DMS79 (cell line): Measurements from ENCODE around the gene MAD1L1.

Experiments
- DNase-seq: peaks from one replicate; lab custom pipeline; 2025; lab: John Stamatoyannopoulos, UW

Gene MAD1L1

DNA sequence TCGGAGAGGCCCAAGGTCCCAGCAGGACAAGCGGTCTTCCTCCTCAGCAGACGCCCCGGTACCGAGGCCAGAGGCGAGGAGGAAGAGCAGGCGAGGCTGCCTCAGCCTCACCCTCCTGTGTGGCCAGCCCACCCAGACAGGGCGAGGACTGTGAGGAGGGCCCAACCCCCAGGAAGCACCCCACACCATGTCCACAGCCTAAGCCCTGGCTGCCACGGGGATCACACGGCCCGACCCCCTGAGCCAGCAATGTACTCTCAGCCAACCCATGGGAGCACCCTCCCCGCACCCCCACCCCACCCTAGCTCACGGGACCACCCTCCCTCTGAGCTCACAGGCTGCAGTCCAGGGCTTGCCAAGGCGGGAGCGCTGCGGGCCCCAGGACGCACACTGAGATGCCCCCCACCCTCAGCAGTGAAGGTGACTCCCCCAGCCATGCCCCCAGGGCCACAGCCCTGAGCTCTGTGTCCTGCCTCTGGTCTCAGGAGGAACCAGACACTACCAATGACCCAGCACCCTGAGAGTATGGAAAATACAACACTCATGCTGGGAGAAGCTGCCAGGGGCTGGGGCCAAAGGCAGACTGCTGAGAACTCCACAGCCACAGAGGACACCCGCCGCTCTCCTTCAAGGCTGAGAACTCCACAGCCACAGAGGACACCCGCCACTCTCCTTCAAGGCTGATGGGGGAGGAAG lies 93.6 kb downstream of the MAD1L1 start:
- DNase-seq = no peak

DNA sequence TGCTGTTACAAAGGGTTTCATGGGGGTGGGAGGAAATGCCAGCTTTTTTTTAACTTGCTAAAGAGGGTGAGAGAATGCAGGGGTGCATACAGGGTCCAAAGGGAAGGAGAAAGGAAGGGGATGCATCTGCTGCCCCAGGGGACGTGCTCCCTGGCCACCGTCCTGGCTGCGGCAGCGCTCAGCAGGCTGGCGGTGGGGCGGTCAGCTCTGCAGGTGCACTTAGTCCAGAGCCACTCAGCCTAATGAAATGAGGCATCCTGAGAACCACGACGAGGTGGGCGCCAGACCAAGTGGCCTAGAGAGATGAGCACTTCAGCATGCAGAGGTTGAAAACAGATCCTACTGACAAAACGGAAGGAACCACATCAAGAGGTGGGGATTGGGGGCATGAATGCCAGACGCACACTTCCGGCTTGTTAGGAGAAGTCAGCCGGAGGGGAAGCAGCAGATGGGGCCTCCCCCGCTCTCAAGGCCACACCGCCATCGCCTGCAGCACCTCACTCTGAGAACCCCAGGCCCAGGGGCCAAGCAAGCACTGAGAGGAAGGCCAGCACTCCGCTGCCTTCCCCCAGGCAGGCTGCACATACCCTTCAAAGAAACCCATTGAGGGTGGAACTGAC lies 94.5 kb downstream of the MAD1L1 start:
- peak; percentile 55 for DNase-seq

GRCh38 chr7:2134740-2135139 lies 98.0 kb downstream of the MAD1L1 start:
- no peak for DNase-seq

DNA sequence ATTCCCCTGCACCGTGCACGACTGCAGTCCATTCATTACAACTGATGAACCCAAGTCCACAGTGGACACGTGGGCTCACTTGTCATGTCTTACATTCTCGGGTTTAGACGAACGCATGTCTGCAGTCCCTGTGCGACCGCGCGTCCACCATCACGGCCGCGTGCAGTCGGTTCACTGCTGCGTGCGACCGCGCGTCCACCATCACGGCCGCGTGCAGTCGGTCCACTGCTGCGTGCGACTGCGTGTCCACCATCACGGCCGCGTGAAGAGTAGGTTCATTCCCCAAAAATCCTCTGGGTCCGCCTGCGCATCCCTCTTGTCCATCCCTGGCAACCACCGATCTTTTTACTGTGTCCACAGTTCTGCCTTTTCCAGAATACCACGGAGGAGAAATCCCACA lies 100.5 kb downstream of the MAD1L1 start:
- DNase-seq = no peak

DNA sequence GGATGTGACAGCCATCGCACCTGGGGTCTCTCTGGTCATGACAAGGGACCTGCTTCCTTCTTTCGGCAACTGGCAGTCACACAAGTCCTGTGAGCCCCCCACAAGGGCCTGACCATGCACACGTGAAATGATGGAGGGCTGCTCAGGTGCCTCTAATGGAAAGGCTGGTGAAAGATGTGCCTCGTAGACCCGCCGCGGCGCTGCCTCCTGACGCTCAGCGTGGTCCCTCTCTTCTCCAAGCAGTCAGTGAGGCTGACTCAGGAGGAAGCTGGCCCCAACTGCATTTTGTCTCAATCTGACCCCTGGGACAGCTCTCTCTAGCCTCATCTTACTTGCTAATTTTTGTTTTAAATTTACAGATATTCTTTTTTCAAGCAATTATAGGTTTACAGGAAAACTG lies 100.9 kb downstream of the MAD1L1 start:
- no peak for DNase-seq

DNA sequence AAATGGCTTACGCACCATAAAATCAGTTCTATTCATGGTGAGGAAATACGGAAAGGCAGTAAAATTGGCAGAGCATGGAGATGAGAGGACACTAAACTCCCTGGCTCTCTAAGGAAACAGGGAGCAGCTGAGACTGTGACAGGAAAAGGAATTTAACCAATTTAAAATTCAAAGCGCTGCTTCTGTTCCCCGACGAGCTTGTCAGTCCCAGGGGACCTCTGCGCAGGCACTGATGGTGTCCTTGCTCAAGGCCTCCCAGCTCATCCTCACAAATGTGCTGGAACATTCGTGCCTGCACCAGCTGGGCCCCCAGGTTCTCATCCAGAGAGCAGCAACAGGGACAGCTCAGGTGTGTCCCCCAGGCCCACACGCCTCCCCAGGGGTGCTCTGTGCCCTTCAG lies 101.4 kb downstream of the MAD1L1 start:
- no peak for DNase-seq

- no peak for DNase-seq
Observed at GRCh38 chr7:2130096-2130375, 102.7 kb downstream of the MAD1L1 start.

DNA sequence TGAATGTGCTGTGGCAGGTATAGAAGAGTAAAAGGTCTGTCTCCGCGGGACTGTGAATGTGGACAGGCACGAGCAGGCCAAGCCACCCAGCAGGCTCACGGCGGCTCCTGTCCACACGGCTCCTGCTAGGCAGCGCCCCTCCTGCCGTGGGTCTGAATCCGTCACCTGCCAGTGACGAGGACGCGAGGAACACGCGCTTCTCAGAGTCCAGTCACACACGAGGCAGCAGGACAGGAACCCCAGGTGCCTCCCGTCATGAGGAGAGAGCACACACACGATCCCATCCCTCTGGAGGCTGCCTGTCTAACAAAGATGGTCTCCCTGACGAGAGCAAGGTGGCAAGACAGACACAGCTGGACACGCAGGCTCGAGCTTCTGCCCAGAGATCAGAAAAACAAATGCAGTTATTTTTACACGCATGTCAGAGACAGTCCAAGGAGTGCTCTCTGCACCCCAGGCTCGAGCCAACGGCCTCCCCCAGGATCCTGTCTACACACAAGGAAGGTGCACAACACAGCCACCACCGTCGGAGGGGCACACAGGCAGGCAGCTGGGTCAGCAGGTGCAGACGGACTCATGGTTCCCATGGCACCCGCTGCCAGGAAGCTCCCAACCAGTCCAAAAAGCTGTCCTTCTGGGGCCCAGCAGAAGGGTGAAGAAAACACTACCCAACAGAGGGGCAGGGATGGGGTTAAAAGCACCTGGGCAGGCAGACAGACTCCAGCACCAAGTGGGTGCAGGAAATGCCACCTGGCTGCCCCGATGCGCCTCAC lies 103.2 kb downstream of the MAD1L1 start:
- peak; percentile 59 for DNase-seq

- DNase-seq = no peak
Observed at GRCh38 chr7:2128601-2129322, 104.0 kb downstream of the MAD1L1 start.

DNA sequence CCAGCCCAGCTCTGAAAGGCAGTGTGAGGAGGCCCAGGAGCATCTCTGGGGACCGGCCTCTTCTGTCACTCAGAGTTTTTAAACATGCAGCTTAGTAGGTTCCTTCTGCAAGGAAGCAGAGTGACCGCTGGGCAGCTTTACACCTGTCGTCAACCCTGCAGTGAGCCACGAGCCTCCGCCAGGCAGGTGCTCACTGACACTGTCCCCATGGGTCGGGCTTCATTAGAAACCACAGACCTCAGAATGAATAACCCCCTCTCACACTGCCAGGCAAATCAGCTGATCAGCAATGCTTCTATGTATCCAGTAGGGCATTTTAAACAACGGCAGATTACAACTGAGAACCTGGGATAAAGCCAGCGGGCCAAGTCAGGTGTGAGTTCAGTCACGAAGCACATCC lies 106.1 kb downstream of the MAD1L1 start:
- DNase-seq = peak; percentile 51

DNA sequence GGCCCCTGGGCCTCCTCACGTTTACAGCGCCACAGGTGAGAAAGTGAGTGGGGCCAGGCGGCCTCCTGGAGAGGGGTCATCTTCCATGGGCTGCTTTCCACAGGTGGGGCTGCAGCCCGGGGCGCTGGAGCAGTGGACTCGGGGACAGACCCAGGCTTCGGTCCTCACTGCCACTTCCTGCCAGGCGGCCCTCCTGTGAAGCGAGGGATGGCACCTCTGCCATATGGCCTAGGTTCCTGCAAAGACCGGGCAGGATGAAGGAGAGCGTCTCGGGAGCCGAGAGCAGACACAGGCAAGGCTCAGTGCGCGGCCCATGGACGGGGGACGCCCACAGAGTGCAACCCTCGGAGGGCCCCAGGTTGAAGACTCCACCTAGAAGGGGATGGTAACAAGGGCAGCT lies 106.8 kb downstream of the MAD1L1 start:
- DNase-seq = no peak

GRCh38 chr7:2124604-2125345 lies 108.0 kb downstream of the MAD1L1 start:
- no peak for DNase-seq

GRCh38 chr7:2123916-2124315 lies 108.8 kb downstream of the MAD1L1 start:
- no peak for DNase-seq

- no peak for DNase-seq
Observed at GRCh38 chr7:2123360-2123759, 109.4 kb downstream of the MAD1L1 start.

DNA sequence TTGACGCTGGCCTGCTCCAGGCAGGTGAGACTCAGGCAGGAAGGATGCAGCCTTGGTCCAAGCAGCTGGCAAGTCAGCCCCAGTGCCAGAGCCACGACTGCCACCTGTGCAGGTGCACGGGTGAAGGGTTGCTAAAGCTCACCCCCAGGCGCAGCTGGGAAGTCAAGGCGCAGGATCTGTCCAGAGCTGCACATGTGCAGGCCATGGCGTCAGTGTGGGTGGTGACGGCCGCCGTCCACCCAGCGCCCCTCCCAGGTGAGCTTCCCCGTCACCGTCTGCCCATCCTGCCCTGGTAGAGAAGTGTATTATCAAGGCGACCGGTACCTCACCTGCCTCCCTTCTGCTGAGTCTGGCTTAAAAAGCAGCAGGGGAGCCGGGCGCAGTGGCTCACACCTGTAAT lies 110.1 kb downstream of the MAD1L1 start:
- DNase-seq = no peak

DNA sequence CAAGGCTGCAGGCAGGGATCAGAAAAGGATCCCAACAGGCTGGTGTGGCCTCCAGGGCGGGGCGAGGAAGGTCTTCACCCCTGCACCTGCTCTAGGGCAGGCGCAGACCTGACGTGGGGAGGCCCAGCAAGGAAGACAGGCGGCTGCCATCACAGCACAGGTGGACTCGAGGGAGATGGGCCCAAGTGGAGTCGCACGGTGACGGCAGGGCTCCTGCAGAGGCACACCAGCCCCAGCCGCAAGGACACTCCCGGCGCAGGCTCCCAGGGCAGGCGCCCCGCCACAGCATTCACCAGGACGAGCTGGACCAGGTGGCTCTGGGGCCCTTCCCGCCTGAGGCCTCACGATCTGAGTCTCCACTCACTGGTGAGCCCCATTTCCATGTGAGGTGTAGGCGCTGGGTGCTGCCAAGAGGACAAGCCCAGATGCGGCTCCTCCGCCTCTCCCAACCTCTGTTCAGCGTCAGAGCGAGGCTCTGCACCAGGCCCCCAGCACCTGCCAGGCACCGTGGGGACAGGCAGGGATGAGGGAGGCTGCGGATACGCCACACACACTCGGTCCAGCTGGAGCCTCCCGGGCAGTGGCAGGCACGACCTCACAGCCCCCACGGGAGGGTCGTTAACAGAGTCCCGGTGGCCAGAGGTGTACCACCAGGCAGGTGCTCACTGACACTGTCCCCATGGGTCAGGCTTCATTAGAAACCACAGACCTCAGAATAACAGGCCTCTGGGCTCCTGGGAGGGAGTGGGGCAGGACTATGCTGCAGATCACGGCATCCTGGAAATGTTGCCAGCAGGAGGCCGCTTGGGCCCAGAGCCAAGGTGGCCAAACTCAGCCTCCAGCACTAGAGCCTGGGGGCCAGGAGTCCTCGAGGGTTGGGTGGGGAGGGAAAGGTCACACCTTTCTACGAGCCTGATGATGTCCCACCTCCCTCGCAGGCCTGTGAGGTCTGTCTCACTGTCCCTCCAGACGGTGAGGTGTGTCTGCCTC lies 111.6 kb downstream of the MAD1L1 start:
- no peak for DNase-seq

GRCh38 chr7:2120251-2120660 lies 112.5 kb downstream of the MAD1L1 start:
- no peak for DNase-seq

DNA sequence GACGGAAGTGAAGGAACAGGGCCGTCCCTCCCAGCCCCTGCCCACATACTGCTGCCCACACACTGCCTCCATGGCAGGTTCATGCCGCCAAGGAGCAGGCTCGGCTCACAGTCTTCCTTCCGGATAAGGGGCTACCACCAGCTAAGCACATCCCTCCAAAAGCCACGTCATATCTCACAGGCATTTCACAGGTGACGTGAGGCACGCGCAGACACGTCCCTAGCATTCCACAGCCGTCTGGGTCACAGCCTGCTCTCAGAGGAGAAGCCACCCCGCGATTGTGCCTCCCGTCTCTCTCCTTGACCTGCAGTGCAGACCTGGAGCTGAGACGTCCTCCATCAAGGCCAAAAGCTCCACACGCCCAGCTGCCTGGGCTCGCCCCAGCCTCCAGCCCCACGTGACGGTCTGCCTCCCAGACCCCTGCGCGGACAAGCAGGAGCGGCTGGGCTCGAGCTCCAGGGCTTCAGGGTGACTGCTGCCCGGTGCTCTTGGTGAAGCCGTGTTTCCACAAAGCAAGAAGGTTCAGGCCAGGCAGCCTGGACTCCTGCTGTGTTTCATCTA lies 114.0 kb downstream of the MAD1L1 start:
- DNase-seq = no peak

- no peak for DNase-seq
Observed at GRCh38 chr7:2118056-2118455, 114.7 kb downstream of the MAD1L1 start.

DNA sequence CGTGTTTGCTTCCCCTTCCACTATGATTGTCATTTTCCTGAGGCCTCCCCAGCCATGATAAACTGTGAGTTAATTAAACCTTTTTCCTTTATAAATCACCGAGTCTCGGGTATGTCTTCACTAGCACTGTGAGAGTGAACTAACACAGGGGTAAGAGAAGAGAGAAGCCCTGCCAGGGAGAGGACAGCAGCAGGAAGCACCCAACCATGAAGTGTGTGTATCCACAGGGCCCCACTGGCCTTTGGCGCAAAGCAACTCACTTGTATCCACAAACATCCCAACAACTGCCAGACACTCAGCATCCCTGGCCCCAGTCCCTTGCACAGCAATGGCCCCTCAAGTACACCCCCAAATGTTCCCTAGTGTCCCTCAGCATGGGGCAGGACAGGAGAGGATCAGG lies 115.1 kb downstream of the MAD1L1 start:
- no peak for DNase-seq
